ENCODE data around the gene ANK2.

The ANK2 gene

GRCh38 chr4:113145519-113146291, 96.3 kb downstream of the ANK2 start:
- in situ Hi-C loops (cut with HindIII; ENCODE audit: low sequenced_read_pairs), result no loop called here

- in situ Hi-C loops (cut with HindIII; ENCODE audit: low sequenced_read_pairs), result no loop called here
Measured at GRCh38 chr4:113146876-113147358, 97.5 kb downstream of the ANK2 start.

GRCh38 chr4:113147498-113148111, 98.2 kb downstream of the ANK2 start:
- in situ Hi-C loops (cut with HindIII; ENCODE audit: low sequenced_read_pairs), result no loop called here

GRCh38 chr4:113148925-113149324, 99.5 kb downstream of the ANK2 start:
- in situ Hi-C loops (cut with HindIII; ENCODE audit: low sequenced_read_pairs), result no loop called here

- in situ Hi-C loops (cut with HindIII; ENCODE audit: low sequenced_read_pairs), result no loop called here
Measured at GRCh38 chr4:113153529-113154101, 104.2 kb downstream of the ANK2 start.

- in situ Hi-C loops (cut with HindIII; ENCODE audit: low sequenced_read_pairs), result no loop called here
Measured at GRCh38 chr4:113154281-113154680, 104.8 kb downstream of the ANK2 start.

- in situ Hi-C loops (cut with HindIII; ENCODE audit: low sequenced_read_pairs), result no loop called here
Measured at GRCh38 chr4:113157086-113157857, 107.8 kb downstream of the ANK2 start.

- in situ Hi-C loops (cut with HindIII; ENCODE audit: low sequenced_read_pairs), result no loop called here
Measured at GRCh38 chr4:113159942-113160545, 110.6 kb downstream of the ANK2 start.

- in situ Hi-C loops (cut with HindIII; ENCODE audit: low sequenced_read_pairs), result no loop called here
Measured at GRCh38 chr4:113160548-113160947, 111.1 kb downstream of the ANK2 start.

GRCh38 chr4:113162089-113162488, 112.6 kb downstream of the ANK2 start:
- in situ Hi-C loops (cut with HindIII; ENCODE audit: low sequenced_read_pairs), result no loop called here

GRCh38 chr4:113169368-113169767, 119.9 kb downstream of the ANK2 start:
- in situ Hi-C loops (cut with HindIII; ENCODE audit: low sequenced_read_pairs), result no loop called here

- in situ Hi-C loops (cut with HindIII; ENCODE audit: low sequenced_read_pairs), result no loop called here
Measured at GRCh38 chr4:113170115-113170804, 120.8 kb downstream of the ANK2 start.

GRCh38 chr4:113170805-113171468, 121.5 kb downstream of the ANK2 start:
- in situ Hi-C loops (cut with HindIII; ENCODE audit: low sequenced_read_pairs), result no loop called here

GRCh38 chr4:113173126-113173792, 123.8 kb downstream of the ANK2 start:
- in situ Hi-C loops (cut with HindIII; ENCODE audit: low sequenced_read_pairs), result no loop called here

GRCh38 chr4:113173793-113174264, 124.4 kb downstream of the ANK2 start:
- in situ Hi-C loops (cut with HindIII; ENCODE audit: low sequenced_read_pairs), result no loop called here

GRCh38 chr4:113179091-113179490, 129.6 kb downstream of the ANK2 start:
- in situ Hi-C loops (cut with HindIII; ENCODE audit: low sequenced_read_pairs), result no loop called here

- in situ Hi-C loops (cut with HindIII; ENCODE audit: low sequenced_read_pairs), result no loop called here
Measured at GRCh38 chr4:113179996-113180395, 130.5 kb downstream of the ANK2 start.

- in situ Hi-C loops (cut with HindIII; ENCODE audit: low sequenced_read_pairs), result no loop called here
Measured at GRCh38 chr4:113181289-113182007, 132.0 kb downstream of the ANK2 start.
